HepG2 (cell line): ENCODE results near the gene POU3F1. TPM values are rescaled to one million over a fixed set of nuclear protein-coding genes. Genes with fewer than 3 reads are reported as not detected.

ENCODE experiments used
- ATAC-seq: fragments of 200-7000 bp; cut with Tn5 transposase; 3 replicates; pipeline ENCODE4 v1.9.1; 2020; ENCODE audit warnings: mild to moderate bottlenecking, moderate library complexity
- BruUV-seq: library from RNA; stranded (reverse); fragments of 400-500 nt; replicated peaks from 2 replicates; lab custom pipeline; 2021; lab: Mats Ljungman, UMichigan
- CTCF ChIA-PET: fragments of 300-600 bp; formaldehyde crosslinking; extraction: SDS; loops from one replicate; lab custom pipeline; 2021; ENCODE audit warnings: low total read pairs, inconsistent platforms, low intra/inter-chr PET ratio; lab: Yijun Ruan, JAX
- POLR2A ChIA-PET: fragments of 350-600 bp; sonication (Branson Sonifier 250); formaldehyde crosslinking; loops from one replicate; lab custom pipeline; 2020; ENCODE audit warnings: antibody characterized with exemption, inconsistent platforms; lab: Yijun Ruan, JAX
- DNase-seq: peaks from one replicate; pipeline ENCODE4 v3.0.0-alpha.2; 2015; ENCODE audit warnings: low spot score
- FAIRE-seq: peaks from 3 replicates; lab custom pipeline; 2011; peaks lifted over from hg19 to GRCh38; lab: Jason Lieb, UNC
- H2AFZ ChIP-seq: one replicate; pipeline ENCODE4 v1.6.1; 2011; ENCODE audit warnings: low read length, inconsistent platforms
- H3K27ac ChIP-seq: fragments of 300-600 bp; 3 replicates; pipeline ENCODE4 v1.8.0; 2011; ENCODE audit warnings: mixed run types, mild to moderate bottlenecking, mixed read lengths, low read length, inconsistent platforms; ENCODE audit not compliant: insufficient read depth; ENCODE audit errors: extremely low read length
- H3K27me3 ChIP-seq, 2 experiments: fragments of 200-600 bp in 1 of 2; 2 replicates in 1 of 2; 3 replicates in 1 of 2; pipeline versions ENCODE4 v1.6.0 to v1.8.0; 2011; ENCODE audit warnings: low read length in 2 of 2, mild to moderate bottlenecking in 2 of 2, moderate library complexity in 2 of 2, inconsistent platforms in 1 of 2; ENCODE audit not compliant: insufficient read depth in 2 of 2, control insufficient read depth in 1 of 2
- H3K36me3 ChIP-seq, 2 experiments: fragments of 200-600 bp in 1 of 2; replicated peaks in 1 of 2; 2 replicates in 1 of 2; 3 replicates in 1 of 2; pipeline versions ENCODE4 v1.5.1 to v1.8.0; 2011; ENCODE audit warnings: low read length in 2 of 2, inconsistent platforms in 1 of 2; ENCODE audit not compliant: insufficient read depth in 2 of 2, control insufficient read depth in 1 of 2
- H3K4me1 ChIP-seq: 2 replicates; pipeline ENCODE4 v1.5.1; 2012; ENCODE audit warnings: low read length, inconsistent platforms; ENCODE audit not compliant: insufficient read depth
- H3K4me2 ChIP-seq: 2 replicates; pipeline ENCODE4 v1.6.0; 2011; ENCODE audit warnings: low read depth, low read length, inconsistent platforms
- H3K4me3 ChIP-seq, 3 experiments: fragments of 200-600 bp in 1 of 3; sonication (generic), shearing (Covaris generic) in 1 of 3; replicated peaks in 1 of 3; 2 replicates each; pipeline ENCODE4 v1.5.1; 2011 to 2016; ENCODE audit warnings: low read length in 3 of 3, inconsistent platforms in 2 of 3, low read depth in 2 of 3, mild to moderate bottlenecking in 2 of 3, control low read depth in 1 of 3, mixed read lengths in 1 of 3; ENCODE audit not compliant: insufficient read depth in 1 of 3
- H3K79me2 ChIP-seq: one replicate; pipeline ENCODE4 v1.6.1; 2011; ENCODE audit warnings: low read length, inconsistent platforms; ENCODE audit not compliant: insufficient read depth
- H3K9ac ChIP-seq: 2 replicates; pipeline ENCODE4 v1.6.0; 2011; ENCODE audit warnings: mild to moderate bottlenecking, low read depth, low read length, inconsistent platforms; ENCODE audit not compliant: insufficient read depth
- H3K9me3 ChIP-seq: 2 replicates; pipeline ENCODE4 v1.5.1; 2012; ENCODE audit warnings: mild to moderate bottlenecking, low read length
- H4K20me1 ChIP-seq: 2 replicates; pipeline ENCODE4 v1.6.0; 2011; ENCODE audit warnings: inconsistent platforms, mild to moderate bottlenecking, low read length, moderate library complexity; ENCODE audit not compliant: insufficient read depth
- CCDC6 ChIP-seq: sonication (generic); formaldehyde crosslinking; IDR thresholded peaks from 2 replicates; pipeline ENCODE4 v1.8.1; 2022; ENCODE audit warnings: mild to moderate bottlenecking, missing genetic modification reagents, moderate library complexity
- CENPX ChIP-seq: sonication (generic); formaldehyde crosslinking; IDR thresholded peaks from 2 replicates; pipeline ENCODE4 v1.9.0; 2021; ENCODE audit warnings: mild to moderate bottlenecking, missing genetic modification reagents, moderate library complexity
- NFYB ChIP-seq: sonication (generic); formaldehyde crosslinking; IDR thresholded peaks from 2 replicates; pipeline ENCODE4 v1.4.0; 2020; ENCODE audit warnings: missing genetic modification reagents
- TBX2 ChIP-seq: sonication (generic); formaldehyde crosslinking; IDR thresholded peaks from 2 replicates; pipeline ENCODE4 v1.5.0; 2020; ENCODE audit warnings: missing genetic modification reagents, mild to moderate bottlenecking, borderline replicate concordance
- ZBTB44 ChIP-seq: sonication (generic); formaldehyde crosslinking; IDR thresholded peaks from 2 replicates; pipeline ENCODE4 v1.4.0; 2020; ENCODE audit warnings: missing genetic modification reagents
- ZKSCAN8 ChIP-seq: IDR thresholded peaks from 2 replicates; pipeline ENCODE4 v1.6.1; 2016; ENCODE audit warnings: borderline replicate concordance, missing genetic modification reagents, missing compliant biosample characterization
- ZNF121 ChIP-seq: sonication (generic); formaldehyde crosslinking; IDR thresholded peaks from 2 replicates; pipeline ENCODE4 v1.5.0; 2020; ENCODE audit warnings: mild to moderate bottlenecking, missing genetic modification reagents
- ZNF280D ChIP-seq: sonication (generic); formaldehyde crosslinking; IDR thresholded peaks from 2 replicates; pipeline ENCODE4 v1.5.1; 2020; ENCODE audit warnings: mild to moderate bottlenecking, missing genetic modification reagents
- ZNF546 ChIP-seq: sonication (generic); formaldehyde crosslinking; conservative IDR thresholded peaks from 2 replicates; pipeline ENCODE4 v1.8.1; 2023; ENCODE audit warnings: mild to moderate bottlenecking, missing genetic modification reagents
- WGBS: methylation state at CpG from one replicate; pipeline ENCODE4 v1.1.6; 2017; ENCODE audit warnings: low lambda C conversion rate; 5-methylcytosine and 5-hydroxymethylcytosine counted together
- in situ Hi-C: cut with HindIII; loops from 2 replicates; pipeline ENCODE4 v1.10.0; 2017; ENCODE audit warnings: low pct_unique_long_range_greater_than_20kb; ENCODE audit not compliant: extremely low pct_ligation_motif_present
- intact Hi-C: fragments of 100-400 bp; cut with micrococcal nuclease; formaldehyde crosslinking; loops from one replicate; pipeline ENCODE4 v1.10.0; 2022; ENCODE audit not compliant: unreplicated experiment
- polyA plus RNA-seq, 8 experiments: library from polyadenylated mRNA; depleted of rRNA in 3 of 8; stranded (reverse) in 7 of 8; unstranded in 1 of 8; fragments of >200 nt; fragmentation: Illumina TruSeq in 4 of 8; extraction: Trizol in 4 of 8; gene quantifications; 2 replicates each; pipeline versions ENCODE4 v1.2.1 to v1.2.3, GENCODE V29; 2011 to 2016; ENCODE audit warnings: low read depth in 4 of 8, missing spikeins in 1 of 8, mixed read lengths in 1 of 8; ENCODE audit not compliant: insufficient read depth in 1 of 8
- total RNA-seq, 5 experiments: library from RNA; depleted of rRNA; stranded (reverse); fragments of >200 nt; fragmentation: Illumina TruSeq; extraction: Trizol; gene quantifications; 2 replicates each; pipeline ENCODE4 v1.2.3, GENCODE V29; 2016; ENCODE audit warnings: low read depth in 1 of 5

Gene POU3F1
- total and polyA plus RNA-seq, 2 of the 13 experiments (the other 11 are each of a cell fraction or from before 2014, with no cell fraction given) = not detected

GRCh38 chr1:38053416-38054091, 7.0 kb upstream of the POU3F1 start:
- ATAC-seq (no peak), FAIRE-seq (no peak)
- in situ Hi-C loops = no loop called here
- 0 out of 2 replicates have a peak, but pooled peaks cover 10% of the 10 kb centered on the region for H3K4me1 ChIP-seq
- no peaks in the 10 kb centered on the region for H4K20me1 ChIP-seq
- 9% methylated on average over 6 of the region's 7 CpGs for WGBS
- TF ChIP-seq TBX2 (CRISPR knock-in tag) (no peak), CCDC6 (CRISPR knock-in tag) (no peak), ZNF121 (CRISPR knock-in tag) (no peak)
- TF ChIP-seq, all 625 proteins: peak for 0
- no peak for DNase-seq
- Histone ChIP-seq H3K4me3 (no peak overlapping the region), H3K27me3 (peaks cover 0 to 20% of the 10 kb centered on the region in 2 experiments; a peak in 3 of 5 replicates), H3K36me3 (no peaks in the 10 kb centered on the region), H3K79me2 (no peaks in the 10 kb centered on the region), H3K27ac (no peak overlapping the region), H3K9me3 (no peaks in the 10 kb centered on the region), H3K9ac (no peak overlapping the region), H2AFZ (no peak overlapping the region), H3K4me2 (no peak overlapping the region)
- BruUV-seq = no TSS peak
- intact Hi-C loops = no loop called here
- POLR2A ChIA-PET = no interaction called here
- CTCF ChIA-PET = no interaction called here

GRCh38 chr1:38052750-38053415, 6.3 kb upstream of the POU3F1 start:
- no peak overlapping the region for H3K4me2 ChIP-seq
- ATAC-seq (no peak), FAIRE-seq (no peak), DNase-seq (no peak)
- H3K79me2 ChIP-seq = no peaks in the 10 kb centered on the region
- POLR2A ChIA-PET = no interaction called here
- 34% methylated on average over 3 of the region's 3 CpGs for WGBS
- BruUV-seq = no TSS peak
- CTCF ChIA-PET = no interaction called here
- H3K27ac ChIP-seq = no peak overlapping the region
- H3K4me1 ChIP-seq = peaks cover 15% of the 10 kb centered on the region
- H2AFZ ChIP-seq = no peak overlapping the region
- intact Hi-C loops (no loop called here), in situ Hi-C loops (no loop called here)
- no peaks in the 10 kb centered on the region for H3K9me3 ChIP-seq
- H3K9ac ChIP-seq = no peak overlapping the region
- H4K20me1 ChIP-seq = no peaks in the 10 kb centered on the region
- H3K36me3 ChIP-seq = no peaks in the 10 kb centered on the region
- peaks cover 0 to 27% of the 10 kb centered on the region in 2 experiments; a peak in 3 of 5 replicates for H3K27me3 ChIP-seq
- H3K4me3 ChIP-seq = no peak overlapping the region
- TF ChIP-seq ZKSCAN8 (CRISPR knock-in tag) (no peak), ZBTB44 (CRISPR knock-in tag) (no peak), ZNF546 (CRISPR knock-in tag) (no peak), CENPX (no peak), NFYB (CRISPR knock-in tag) (no peak), ZNF280D (CRISPR knock-in tag) (no peak)
